ENCODE measurements around the gene CASP4. TPM values are rescaled to one million over a fixed set of nuclear protein-coding genes. Genes with fewer than 3 reads are reported as not detected.

Gene CASP4
- polyA plus RNA-seq, 1 donor from 2014 or later: not detected

DNA sequence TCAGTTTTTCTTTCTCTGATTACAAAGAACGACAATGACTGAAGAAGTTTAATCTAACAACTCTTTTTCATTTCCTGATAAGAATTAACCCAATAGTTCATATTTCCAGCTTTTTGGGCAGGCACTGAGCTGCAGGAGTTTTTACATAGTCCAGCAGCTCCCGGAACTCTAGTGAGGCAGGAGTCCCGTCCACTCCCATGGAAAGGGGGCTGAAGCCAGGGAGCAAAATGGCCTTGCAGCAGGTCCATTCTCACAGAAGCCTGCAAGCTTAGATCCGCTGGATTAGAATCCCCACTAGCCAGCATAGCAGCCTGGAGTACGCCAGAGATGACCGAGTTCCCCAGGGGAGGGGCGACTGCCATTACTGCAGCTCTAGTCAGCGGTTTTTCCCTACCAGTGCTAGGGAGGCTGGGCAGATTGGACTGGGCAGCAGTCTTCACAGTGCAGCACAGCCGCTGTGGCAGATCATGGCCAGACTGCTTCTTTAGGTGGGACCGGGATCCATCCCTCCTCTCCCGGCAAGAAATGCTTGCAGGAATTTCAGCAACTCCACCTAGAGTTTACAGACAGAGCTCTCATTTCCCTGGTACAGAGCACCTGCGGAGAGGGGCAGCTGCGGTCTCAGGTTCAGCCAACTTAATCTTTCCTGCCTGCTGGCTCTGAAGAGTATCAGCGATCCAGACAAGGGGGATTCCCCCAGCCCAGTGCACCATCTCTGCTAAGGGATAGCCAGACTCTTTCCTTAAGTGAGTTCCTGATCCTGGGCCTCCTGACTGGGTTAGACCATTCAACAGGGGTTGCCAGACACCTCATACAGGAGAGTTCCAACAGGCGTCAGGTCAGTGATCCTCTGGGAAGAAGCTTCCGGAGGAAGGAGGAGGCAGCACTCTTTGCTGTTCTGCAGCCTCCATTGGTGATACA lies 742 bp upstream of the CASP4 start:
- Histone ChIP-seq H3K4me2 (ENCODE audit: low read length) (no peak overlapping the region), H3K9ac (ENCODE audit: low read length) (no peak overlapping the region), H3K27ac (ENCODE audit: low read length) (no peak overlapping the region)

DNA sequence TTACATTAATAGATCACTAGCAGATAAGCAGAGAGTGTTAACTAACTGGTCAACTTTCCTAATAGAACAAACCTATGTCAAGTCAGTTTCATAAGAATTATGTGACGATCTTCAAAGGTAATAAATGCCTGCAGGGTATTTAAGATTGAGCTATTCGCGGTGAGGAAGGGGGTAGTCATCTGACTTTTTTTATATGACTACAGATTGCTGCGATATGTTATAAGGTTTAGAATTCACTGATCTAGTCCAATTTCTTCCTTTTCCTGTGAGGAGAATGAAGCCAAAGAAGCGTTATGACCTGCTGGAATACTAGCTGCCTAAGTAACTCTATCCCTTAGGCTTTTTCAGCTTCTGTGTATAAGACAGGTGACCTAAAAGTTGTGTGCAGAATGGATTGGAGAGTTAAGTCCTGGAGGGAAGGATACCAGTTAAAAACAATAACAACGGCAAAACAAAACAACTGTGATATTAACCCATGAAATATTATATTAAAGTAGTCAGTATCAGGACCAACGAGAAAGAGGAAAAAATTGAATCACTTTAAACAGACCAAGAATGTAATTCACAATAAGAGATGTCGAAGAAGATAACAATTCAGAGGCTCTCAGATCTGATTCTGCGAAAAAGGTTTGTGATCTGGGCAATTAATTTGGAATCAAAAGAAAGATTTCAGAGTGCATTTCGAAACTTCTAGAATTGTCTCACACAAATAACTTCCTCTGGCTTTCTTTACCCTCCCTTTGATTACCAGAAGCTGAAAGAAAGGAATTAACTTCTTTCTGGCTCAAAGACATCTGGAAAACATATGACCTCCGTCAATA lies 630 bp downstream of the CASP4 start:
- H3K4me3 ChIP-seq (ENCODE audit: low read length): no peak overlapping the region
- H3K9me3 ChIP-seq (ENCODE audit: low read length): no peaks in the 10 kb centered on the region
- no peak overlapping the region for H3K9ac ChIP-seq (ENCODE audit: low read length)
- no peaks in the 10 kb centered on the region for H3K79me2 ChIP-seq (replicated peaks; ENCODE audit: insufficient read depth, low read length)
- TF ChIP-seq, protein P1, sequence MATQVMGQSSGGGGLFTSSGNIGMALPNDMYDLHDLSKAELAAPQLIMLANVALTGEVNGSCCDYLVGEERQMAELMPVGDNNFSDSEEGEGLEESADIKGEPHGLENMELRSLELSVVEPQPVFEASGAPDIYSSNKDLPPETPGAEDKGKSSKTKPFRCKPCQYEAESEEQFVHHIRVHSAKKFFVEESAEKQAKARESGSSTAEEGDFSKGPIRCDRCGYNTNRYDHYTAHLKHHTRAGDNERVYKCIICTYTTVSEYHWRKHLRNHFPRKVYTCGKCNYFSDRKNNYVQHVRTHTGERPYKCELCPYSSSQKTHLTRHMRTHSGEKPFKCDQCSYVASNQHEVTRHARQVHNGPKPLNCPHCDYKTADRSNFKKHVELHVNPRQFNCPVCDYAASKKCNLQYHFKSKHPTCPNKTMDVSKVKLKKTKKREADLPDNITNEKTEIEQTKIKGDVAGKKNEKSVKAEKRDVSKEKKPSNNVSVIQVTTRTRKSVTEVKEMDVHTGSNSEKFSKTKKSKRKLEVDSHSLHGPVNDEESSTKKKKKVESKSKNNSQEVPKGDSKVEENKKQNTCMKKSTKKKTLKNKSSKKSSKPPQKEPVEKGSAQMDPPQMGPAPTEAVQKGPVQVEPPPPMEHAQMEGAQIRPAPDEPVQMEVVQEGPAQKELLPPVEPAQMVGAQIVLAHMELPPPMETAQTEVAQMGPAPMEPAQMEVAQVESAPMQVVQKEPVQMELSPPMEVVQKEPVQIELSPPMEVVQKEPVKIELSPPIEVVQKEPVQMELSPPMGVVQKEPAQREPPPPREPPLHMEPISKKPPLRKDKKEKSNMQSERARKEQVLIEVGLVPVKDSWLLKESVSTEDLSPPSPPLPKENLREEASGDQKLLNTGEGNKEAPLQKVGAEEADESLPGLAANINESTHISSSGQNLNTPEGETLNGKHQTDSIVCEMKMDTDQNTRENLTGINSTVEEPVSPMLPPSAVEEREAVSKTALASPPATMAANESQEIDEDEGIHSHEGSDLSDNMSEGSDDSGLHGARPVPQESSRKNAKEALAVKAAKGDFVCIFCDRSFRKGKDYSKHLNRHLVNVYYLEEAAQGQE (IDR thresholded peaks at IDR 0.05; ENCODE audit: borderline replicate concordance): no peak
- no peak for TF ChIP-seq EP300 (conservative IDR thresholded peaks at IDR 0.05; ENCODE audit: poor library complexity, severe bottlenecking)
- no peak for TF ChIP-seq POLR2AphosphoS5 (IDR thresholded peaks at IDR 0.05)
- TF ChIP-seq RAD21 (conservative IDR thresholded peaks at IDR 0.05): no peak
- no peak for TF ChIP-seq EZH2 (IDR thresholded peaks at IDR 0.05; ENCODE audit: borderline replicate concordance, insufficient read depth, low read length, poor library complexity, severe bottlenecking)
- no peak for TF ChIP-seq SMC3 (conservative IDR thresholded peaks at IDR 0.05; ENCODE audit: poor library complexity)
- TF ChIP-seq, protein P2, sequence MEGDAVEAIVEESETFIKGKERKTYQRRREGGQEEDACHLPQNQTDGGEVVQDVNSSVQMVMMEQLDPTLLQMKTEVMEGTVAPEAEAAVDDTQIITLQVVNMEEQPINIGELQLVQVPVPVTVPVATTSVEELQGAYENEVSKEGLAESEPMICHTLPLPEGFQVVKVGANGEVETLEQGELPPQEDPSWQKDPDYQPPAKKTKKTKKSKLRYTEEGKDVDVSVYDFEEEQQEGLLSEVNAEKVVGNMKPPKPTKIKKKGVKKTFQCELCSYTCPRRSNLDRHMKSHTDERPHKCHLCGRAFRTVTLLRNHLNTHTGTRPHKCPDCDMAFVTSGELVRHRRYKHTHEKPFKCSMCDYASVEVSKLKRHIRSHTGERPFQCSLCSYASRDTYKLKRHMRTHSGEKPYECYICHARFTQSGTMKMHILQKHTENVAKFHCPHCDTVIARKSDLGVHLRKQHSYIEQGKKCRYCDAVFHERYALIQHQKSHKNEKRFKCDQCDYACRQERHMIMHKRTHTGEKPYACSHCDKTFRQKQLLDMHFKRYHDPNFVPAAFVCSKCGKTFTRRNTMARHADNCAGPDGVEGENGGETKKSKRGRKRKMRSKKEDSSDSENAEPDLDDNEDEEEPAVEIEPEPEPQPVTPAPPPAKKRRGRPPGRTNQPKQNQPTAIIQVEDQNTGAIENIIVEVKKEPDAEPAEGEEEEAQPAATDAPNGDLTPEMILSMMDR (IDR thresholded peaks at IDR 0.05; ENCODE audit: poor library complexity, severe bottlenecking): no peak
- TF ChIP-seq TAF1 (IDR thresholded peaks at IDR 0.05; ENCODE audit: low read depth): no peak
- H3K4me2 ChIP-seq (ENCODE audit: low read length): no peak overlapping the region
- H2AFZ ChIP-seq (ENCODE audit: low read depth, low read length): no peak overlapping the region
- H4K20me1 ChIP-seq (ENCODE audit: insufficient read depth): no peaks in the 10 kb centered on the region
- H3K27me3 ChIP-seq (ENCODE audit: insufficient read depth, low read depth, low read length): no peaks in the 10 kb centered on the region
- H3F3A ChIP-seq (ENCODE audit: insufficient read depth, low read length, poor library complexity, severe bottlenecking): no peaks in the 10 kb centered on the region
- H3K36me3 ChIP-seq (ENCODE audit: insufficient read depth, low read length): no peaks in the 10 kb centered on the region
- H3K27ac ChIP-seq (ENCODE audit: low read length): no peak overlapping the region
- no peaks in the 10 kb centered on the region for H3K9me2 ChIP-seq (ENCODE audit: insufficient read depth, low read length)

More for the DNA sequence above, 742 bp upstream of the CASP4 start:
- TF ChIP-seq, protein P1 (IDR thresholded peaks at IDR 0.05; ENCODE audit: borderline replicate concordance): no peak
- no peaks in the 10 kb centered on the region for H3K27me3 ChIP-seq (ENCODE audit: insufficient read depth, low read depth, low read length)
- H3K4me3 ChIP-seq (ENCODE audit: low read length): no peak overlapping the region
- H3K9me2 ChIP-seq (ENCODE audit: insufficient read depth, low read length): no peaks in the 10 kb centered on the region
- H3K36me3 ChIP-seq (ENCODE audit: insufficient read depth, low read length): no peaks in the 10 kb centered on the region
- no peaks in the 10 kb centered on the region for H4K20me1 ChIP-seq (ENCODE audit: insufficient read depth)
- H3F3A ChIP-seq (ENCODE audit: insufficient read depth, low read length, poor library complexity, severe bottlenecking): no peaks in the 10 kb centered on the region
- no peaks in the 10 kb centered on the region for H3K9me3 ChIP-seq (ENCODE audit: low read length)
- H3K79me2 ChIP-seq (replicated peaks; ENCODE audit: insufficient read depth, low read length): no peaks in the 10 kb centered on the region
- H2AFZ ChIP-seq (ENCODE audit: low read depth, low read length): no peak overlapping the region

Data from neural cell (in vitro differentiated cells).